H1 (cell line): Measurements from ENCODE around the gene NOS1AP. TPM values are rescaled to one million over a fixed set of nuclear protein-coding genes. Genes with fewer than 3 reads are reported as not detected.

Experiments
- CTCF ChIA-PET: fragments of 300-600 bp; sonication (Branson Sonifier 250); formaldehyde crosslinking; loops from one replicate; lab custom pipeline; 2021; ENCODE audit not compliant: partially characterized antibody; lab: Charles Lee
- POLR2A ChIA-PET: fragments of 300-600 bp; sonication (Branson Sonifier 250); formaldehyde crosslinking; loops from one replicate; lab custom pipeline; 2021; ENCODE audit warnings: inconsistent platforms; ENCODE audit not compliant: partially characterized antibody; lab: Charles Lee
- DNase-seq, 2 experiments: peaks; one replicate each; pipeline versions ENCODE4 v3.0.0 to v3.0.0-alpha.2; 2010 to 2022; ENCODE audit warnings: low spot score in 2 of 2, low read depth in 1 of 2, mixed read lengths in 1 of 2
- FAIRE-seq: peaks from 2 replicates; lab custom pipeline; 2011; peaks lifted over from hg19 to GRCh38; lab: Jason Lieb, UNC
- H2AFZ ChIP-seq: 2 replicates; pipeline ENCODE4 v1.8.1; 2012; ENCODE audit warnings: low read length, inconsistent platforms
- H2AK5ac ChIP-seq: 2 replicates; pipeline ENCODE4 v1.6.1; 2013; ENCODE audit warnings: low read depth, low read length
- H2BK120ac ChIP-seq: replicated peaks from 2 replicates; pipeline ENCODE3; 2013; ENCODE audit warnings: low read depth, low read length, inconsistent platforms
- H2BK12ac ChIP-seq: 2 replicates; pipeline ENCODE4 v1.6.1; 2013; ENCODE audit warnings: low read depth, low read length
- H2BK15ac ChIP-seq: 2 replicates; pipeline ENCODE4 v1.6.1; 2013; ENCODE audit warnings: low read length
- H2BK20ac ChIP-seq: 2 replicates; pipeline ENCODE4 v1.6.1; 2013; ENCODE audit warnings: low read length
- H2BK5ac ChIP-seq: 2 replicates; pipeline ENCODE4 v1.6.1; 2013; ENCODE audit warnings: low read depth, low read length
- H3K14ac ChIP-seq: 2 replicates; pipeline ENCODE4 v1.6.1; 2013; ENCODE audit warnings: inconsistent platforms; ENCODE audit not compliant: insufficient read length
- H3K18ac ChIP-seq: 2 replicates; pipeline ENCODE4 v1.6.1; 2013; ENCODE audit warnings: low read length; ENCODE audit errors: extremely low read depth
- H3K23ac ChIP-seq: 2 replicates; pipeline ENCODE4 v1.6.1; 2013; ENCODE audit warnings: inconsistent platforms; ENCODE audit not compliant: insufficient read length
- H3K23me2 ChIP-seq: 2 replicates; pipeline ENCODE4 v1.6.1; 2013; ENCODE audit warnings: low read depth, low read length
- H3K27ac ChIP-seq: 2 replicates; pipeline ENCODE4 v1.6.1; 2011; ENCODE audit warnings: low read depth, low read length, inconsistent platforms
- H3K27me3 ChIP-seq, 4 experiments: replicated peaks in 1 of 4; 1 replicate in 1 of 4; 2 replicates in 3 of 4; pipeline versions ENCODE4 v1.6.1 to v1.8.1; 2011 to 2013; ENCODE audit warnings: low read length in 3 of 4, mild to moderate bottlenecking in 3 of 4, inconsistent platforms in 2 of 4, mixed read lengths in 2 of 4, moderate library complexity in 1 of 4; ENCODE audit not compliant: control insufficient read depth in 3 of 4, insufficient read depth in 3 of 4; ENCODE audit errors: extremely low read depth in 1 of 4
- H3K36me3 ChIP-seq, 4 experiments: 2 replicates each; pipeline versions ENCODE4 v1.6.1 to v1.8.1; 2011 to 2013; ENCODE audit warnings: mild to moderate bottlenecking in 4 of 4, low read length in 3 of 4, moderate library complexity in 2 of 4, control low read depth in 1 of 4, inconsistent platforms in 1 of 4; ENCODE audit not compliant: insufficient read depth in 4 of 4, control insufficient read depth in 2 of 4
- H3K4ac ChIP-seq: replicated peaks from 2 replicates; pipeline ENCODE3; 2013; ENCODE audit warnings: low read length, low read depth, mixed read lengths, inconsistent platforms; ENCODE audit not compliant: insufficient read length
- H3K4me1 ChIP-seq, 4 experiments: replicated peaks in 1 of 4; 1 replicate in 1 of 4; 2 replicates in 3 of 4; pipeline versions ENCODE4 v1.6.1 to v1.8.1; 2011 to 2013; ENCODE audit warnings: low read length in 3 of 4, inconsistent platforms in 2 of 4, mixed read lengths in 1 of 4; ENCODE audit not compliant: insufficient read depth in 4 of 4, control insufficient read depth in 3 of 4
- H3K4me2 ChIP-seq, 2 experiments: 2 replicates each; pipeline versions ENCODE4 v1.6.1 to v1.8.1; 2011 to 2013; ENCODE audit warnings: low read depth in 2 of 2, low read length in 2 of 2, control low read depth in 1 of 2, inconsistent platforms in 1 of 2, mild to moderate bottlenecking in 1 of 2; ENCODE audit not compliant: insufficient read depth in 1 of 2
- H3K4me3 ChIP-seq, 4 experiments: fragments of 200-600, 300-600 bp in 1 of 4; sonication (generic), shearing (Covaris generic), sonication (Bioruptor Twin) in 1 of 4; 2 replicates each; pipeline versions ENCODE4 v1.5.1 to v1.8.1; 2011 to 2016; ENCODE audit warnings: low read length in 4 of 4, low read depth in 3 of 4, control low read depth in 2 of 4, inconsistent platforms in 2 of 4, mild to moderate bottlenecking in 2 of 4, mixed read lengths in 1 of 4, moderate library complexity in 1 of 4; ENCODE audit not compliant: insufficient read depth in 2 of 4; ENCODE audit errors: extremely low read depth in 1 of 4
- H3K56ac ChIP-seq: replicated peaks from 2 replicates; pipeline ENCODE3; 2013; ENCODE audit warnings: low read depth, mild to moderate bottlenecking, mixed read lengths, low read length, inconsistent platforms; ENCODE audit not compliant: insufficient read length
- H3K79me1 ChIP-seq: 2 replicates; pipeline ENCODE4 v1.6.1; 2013; ENCODE audit warnings: low read depth, low read length, control low read depth
- H3K79me2 ChIP-seq, 2 experiments: 2 replicates each; pipeline versions ENCODE4 v1.6.1 to v1.8.1; 2012 to 2013; ENCODE audit warnings: low read length in 2 of 2, mild to moderate bottlenecking in 2 of 2, inconsistent platforms in 1 of 2; ENCODE audit not compliant: insufficient read depth in 2 of 2, control insufficient read depth in 1 of 2
- H3K9ac ChIP-seq, 4 experiments: replicated peaks in 1 of 4; 1 replicate in 1 of 4; 2 replicates in 3 of 4; pipeline versions ENCODE4 v1.6.1 to v1.8.1; 2011 to 2013; ENCODE audit warnings: low read depth in 3 of 4, low read length in 3 of 4, control low read depth in 2 of 4, mild to moderate bottlenecking in 2 of 4, moderate library complexity in 2 of 4, inconsistent platforms in 1 of 4; ENCODE audit errors: extremely low read depth in 1 of 4
- H3K9me3 ChIP-seq, 2 experiments: 2 replicates each; pipeline versions ENCODE4 v1.6.1 to v1.8.1; 2012 to 2013; ENCODE audit warnings: mild to moderate bottlenecking in 2 of 2, moderate library complexity in 2 of 2, control low read depth in 1 of 2, inconsistent platforms in 1 of 2, low read depth in 1 of 2, low read length in 1 of 2, mixed read lengths in 1 of 2; ENCODE audit not compliant: insufficient read depth in 2 of 2
- H4K20me1 ChIP-seq, 2 experiments: replicated peaks in 1 of 2; 2 replicates each; pipeline versions ENCODE3 to v1.8.1; 2011 to 2013; ENCODE audit warnings: inconsistent platforms in 2 of 2, low read length in 2 of 2, mild to moderate bottlenecking in 1 of 2; ENCODE audit not compliant: insufficient read depth in 2 of 2, control insufficient read depth in 1 of 2
- H4K5ac ChIP-seq: 2 replicates; pipeline ENCODE4 v1.6.1; 2013; ENCODE audit warnings: low read length, low read depth, mixed read lengths, inconsistent platforms; ENCODE audit not compliant: insufficient read length
- H4K8ac ChIP-seq: 2 replicates; pipeline ENCODE4 v1.8.0; 2013; ENCODE audit warnings: mild to moderate bottlenecking, moderate library complexity, low read length, inconsistent platforms; ENCODE audit not compliant: insufficient read depth; ENCODE audit errors: extremely low read depth
- H4K91ac ChIP-seq: replicated peaks from 2 replicates; pipeline ENCODE3; 2013; ENCODE audit warnings: low read length, mixed read lengths, inconsistent platforms; ENCODE audit not compliant: insufficient read length
- MAFK ChIP-seq: IDR thresholded peaks from 2 replicates; pipeline ENCODE4 v1.6.1; 2012; ENCODE audit warnings: low read depth, mild to moderate bottlenecking, improper control_type of control experiment, low read length
- SP1 ChIP-seq: IDR thresholded peaks from 2 replicates; pipeline ENCODE4 v1.6.1; 2011; ENCODE audit warnings: low read depth, low read length
- USF2 ChIP-seq: IDR thresholded peaks from 2 replicates; pipeline ENCODE4 v1.6.1; 2011; ENCODE audit warnings: low read length, improper control_type of control experiment
- YY1 ChIP-seq: IDR thresholded peaks from 2 replicates; pipeline ENCODE4 v1.6.1; 2011; ENCODE audit warnings: low read depth, mild to moderate bottlenecking, low read length
- WGBS, 2 experiments: shearing (Covaris generic) in 1 of 2; methylation state at CpG; one replicate each; pipeline versions ENCODE4 v1.1.6 to v1.1.7; 2013 to 2015; ENCODE audit warnings: low lambda C conversion rate in 2 of 2, mixed read lengths in 2 of 2, inconsistent platforms in 1 of 2, low coverage in 1 of 2, missing lambda C conversion rate in 1 of 2; ENCODE audit not compliant: insufficient replicate concordance in 2 of 2, insufficient coverage in 1 of 2, insufficient read length in 1 of 2; ENCODE audit errors: extremely low coverage in 1 of 2, missing lambda C conversion rate in 1 of 2; 5-methylcytosine and 5-hydroxymethylcytosine counted together
- polyA plus RNA-seq, 7 experiments: library from polyadenylated mRNA; depleted of rRNA in 3 of 7; stranded (reverse) in 5 of 7; unstranded in 2 of 7; fragments of >200 nt in 5 of 7; fragments of 200-250 nt in 2 of 7; gene quantifications; 1 replicate in 5 of 7; 2 replicates in 1 of 7; 4 replicates in 1 of 7; pipeline versions ENCODE4 v1.2.1 to v1.2.3, GENCODE V29; 2011 to 2013; ENCODE audit warnings: missing spikeins in 2 of 7, mixed read lengths in 2 of 7
- total RNA-seq: library from RNA; stranded (reverse); fragmentation: NEBNext Ultra II Directional; extraction: Animal tissue kit (Norgen Biotek cat#: 25700); gene quantifications from 2 replicates; pipeline ENCODE4 v1.2.1, GENCODE V29; 2021

The NOS1AP gene
- total and polyA plus RNA-seq, 2 of the 8 experiments (the other 6 are each of a cell fraction or from before 2014, with no cell fraction given) = 2.4 to 12.1 TPM

DNA sequence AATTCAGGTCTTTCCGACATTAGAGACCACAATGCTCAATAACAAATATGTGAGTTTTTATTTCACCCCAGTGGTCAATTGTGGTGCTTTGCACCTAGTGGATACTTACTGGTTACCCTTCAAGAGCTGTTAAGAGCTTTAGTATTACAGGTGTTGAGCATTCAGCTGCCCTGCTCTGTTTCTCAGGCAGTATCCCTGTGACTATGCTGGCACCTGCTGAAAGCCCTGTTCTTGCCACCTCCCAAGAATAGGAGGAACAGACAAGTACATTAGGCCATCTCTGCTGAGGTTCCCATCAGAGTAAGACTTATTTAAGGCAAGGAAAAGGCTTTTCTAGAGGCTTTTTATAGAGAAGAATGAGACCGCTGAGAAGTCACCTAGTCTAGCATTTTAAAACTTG is 60.8 kb downstream of the NOS1AP start:
- POLR2A ChIA-PET = no interaction called here
- Histone ChIP-seq H2BK20ac (no peak overlapping the region), H2BK120ac (no peak overlapping the region), H3K56ac (no peak overlapping the region), H3K4me1 (peaks cover 0 to 6% (median 0%) of the 10 kb centered on the region in 4 experiments; a peak in 3 of 7 replicates), H4K91ac (no peak overlapping the region), H2BK5ac (no peak overlapping the region), H3K18ac (no peak overlapping the region), H3K23ac (no peak overlapping the region), H3K9ac (no peak overlapping the region), H3K4me3 (no peak overlapping the region), H3K9me3 (no peaks in the 10 kb centered on the region), H3K4me2 (no peak overlapping the region), H3K4ac (no peak overlapping the region), H2AFZ (no peak overlapping the region), H4K8ac (no peak overlapping the region), H2BK12ac (no peak overlapping the region), H2BK15ac (no peak overlapping the region), H3K27me3 (no peaks in the 10 kb centered on the region), H4K5ac (no peak overlapping the region), H3K79me2 (peaks cover 0 to 12% of the 10 kb centered on the region in 2 experiments; a peak in 1 of 4 replicates), H4K20me1 (peaks cover 0 to 5% of the 10 kb centered on the region in 2 experiments), H3K36me3 (no peaks in the 10 kb centered on the region), H3K23me2 (peaks cover 2% of the 10 kb centered on the region), H3K79me1 (peaks cover 2% of the 10 kb centered on the region; the same call in 1 of the 2 replicates), H3K27ac (no peak overlapping the region), H3K14ac (no peak overlapping the region), H2AK5ac (no peak overlapping the region)
- no peak for DNase-seq
- 85% methylated on average over 2 of the region's 2 CpGs; no CpG with 5 or more reads in 1 of the 2 experiments for WGBS, 2 experiments
- TF ChIP-seq YY1 (no peak), USF2 (no peak), SP1 (no peak), MAFK (no peak)
- FAIRE-seq = no peak
- CTCF ChIA-PET = interaction anchor here (0.9 kb wide), 1 partner anchor 29 kb away, joined by 3 read pairs; no protein-coding TSS in a partner anchor
